ENCODE results near the gene NCKAP5.

The NCKAP5 gene

GRCh38 chr2:133414486-133415209 is 153.6 kb downstream of the NCKAP5 start:
- TF ChIP-seq MYC (IDR thresholded peaks at IDR 0.05; ENCODE audit: low read depth, low read length): no peak
- TF ChIP-seq CTCF (IDR thresholded peaks at IDR 0.05; ENCODE audit: low read depth, low read length): no peak
- TF ChIP-seq POLR2A (IDR thresholded peaks at IDR 0.05; ENCODE audit: extremely low read depth, insufficient read length): no peak
- no peak for TF ChIP-seq MAX (IDR thresholded peaks at IDR 0.05; ENCODE audit: low read depth, low read length)
- H3K4me3 ChIP-seq (ENCODE audit: low read depth, low read length): no peak overlapping the region
- no peak for DNase-seq (ENCODE audit: low read depth)

GRCh38 chr2:133413863-133414262 is 154.4 kb downstream of the NCKAP5 start:
- DNase-seq (ENCODE audit: low read depth): no peak
- H3K4me3 ChIP-seq (ENCODE audit: low read depth, low read length): no peak overlapping the region
- TF ChIP-seq POLR2A (IDR thresholded peaks at IDR 0.05; ENCODE audit: extremely low read depth, insufficient read length) (no peak), MYC (IDR thresholded peaks at IDR 0.05; ENCODE audit: low read depth, low read length) (no peak)

- no peak for DNase-seq (ENCODE audit: low read depth)
- H3K4me3 ChIP-seq (ENCODE audit: low read depth, low read length): no peak overlapping the region
- TF ChIP-seq CTCF (IDR thresholded peaks at IDR 0.05; ENCODE audit: low read depth, low read length) (no peak), POLR2A (IDR thresholded peaks at IDR 0.05; ENCODE audit: extremely low read depth, insufficient read length) (no peak), MYC (IDR thresholded peaks at IDR 0.05; ENCODE audit: low read depth, low read length) (no peak), MAX (IDR thresholded peaks at IDR 0.05; ENCODE audit: low read depth, low read length) (no peak)
These were observed 155.6 kb downstream of the NCKAP5 start for GRCh38 chr2:133412694-133413093.

GRCh38 chr2:133411857-133412256 is 156.4 kb downstream of the NCKAP5 start:
- DNase-seq (ENCODE audit: low read depth): peak; percentile 3
- H3K4me3 ChIP-seq (ENCODE audit: low read depth, low read length): no peak overlapping the region
- TF ChIP-seq MYC (IDR thresholded peaks at IDR 0.05; ENCODE audit: low read depth, low read length) (no peak), MAX (IDR thresholded peaks at IDR 0.05; ENCODE audit: low read depth, low read length) (no peak), POLR2A (IDR thresholded peaks at IDR 0.05; ENCODE audit: extremely low read depth, insufficient read length) (no peak), CTCF (IDR thresholded peaks at IDR 0.05; ENCODE audit: low read depth, low read length) (no peak)

- no peak overlapping the region for H3K4me3 ChIP-seq (ENCODE audit: low read depth, low read length)
- TF ChIP-seq MAX (IDR thresholded peaks at IDR 0.05; ENCODE audit: low read depth, low read length) (no peak), POLR2A (IDR thresholded peaks at IDR 0.05; ENCODE audit: extremely low read depth, insufficient read length) (no peak), MYC (IDR thresholded peaks at IDR 0.05; ENCODE audit: low read depth, low read length) (no peak), CTCF (IDR thresholded peaks at IDR 0.05; ENCODE audit: low read depth, low read length) (no peak)
- DNase-seq (ENCODE audit: low read depth): no peak
These were observed 157.2 kb downstream of the NCKAP5 start for GRCh38 chr2:133411101-133411500.

- TF ChIP-seq POLR2A (IDR thresholded peaks at IDR 0.05; ENCODE audit: extremely low read depth, insufficient read length) (no peak), MYC (IDR thresholded peaks at IDR 0.05; ENCODE audit: low read depth, low read length) (no peak), CTCF (IDR thresholded peaks at IDR 0.05; ENCODE audit: low read depth, low read length) (no peak), MAX (IDR thresholded peaks at IDR 0.05; ENCODE audit: low read depth, low read length) (no peak)
- H3K4me3 ChIP-seq (ENCODE audit: low read depth, low read length): no peak overlapping the region
- DNase-seq (ENCODE audit: low read depth): no peak
These were observed 158.5 kb downstream of the NCKAP5 start for GRCh38 chr2:133409581-133410285.

Data from NB4 (cell line).